Measurements from ENCODE around the gene LYRM4. TPM values are rescaled to one million over a fixed set of nuclear protein-coding genes. Genes with fewer than 3 reads are reported as not detected.

Gene LYRM4
- total RNA-seq, 1 donor, result 25.5 TPM

DNA sequence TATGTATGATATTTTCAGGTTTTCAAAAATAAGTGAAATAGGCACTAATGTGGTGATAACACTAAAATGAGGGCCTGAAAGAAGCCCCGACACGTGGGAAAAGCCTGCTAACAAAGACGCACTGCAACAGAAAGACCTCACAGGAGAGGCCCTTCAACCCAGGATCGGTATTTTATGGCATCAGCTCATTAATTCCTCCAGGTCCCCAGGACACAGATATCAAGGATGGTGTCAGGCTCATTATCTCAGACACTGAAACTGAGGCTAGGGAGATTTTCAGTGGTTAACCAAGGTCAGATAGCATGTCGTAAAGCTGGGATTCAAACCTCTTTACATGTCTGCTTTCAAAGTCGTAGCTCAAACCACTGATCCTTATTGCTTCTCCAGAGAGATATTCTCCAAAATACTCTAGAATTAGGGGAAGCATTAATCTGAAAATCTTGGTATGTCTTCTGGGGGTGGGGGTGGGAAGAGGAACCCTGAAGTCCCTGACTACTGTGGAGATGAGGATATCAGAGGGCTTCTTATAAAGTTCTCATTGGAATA, 111.5 kb downstream of the LYRM4 start:
- Histone ChIP-seq H3K27me3 (ENCODE audit: insufficient read depth, low read length) (no peaks in the 10 kb centered on the region), H3K9me3 (ENCODE audit: low read depth, low read length) (no peaks in the 10 kb centered on the region), H3K4me3 (ENCODE audit: low read length) (no peak overlapping the region), H3K4me1 (ENCODE audit: insufficient read depth, low read length) (no peaks in the 10 kb centered on the region)

- no peak overlapping the region for H3K4me3 ChIP-seq (ENCODE audit: low read length)
- H3K9me3 ChIP-seq (ENCODE audit: low read depth, low read length), result no peaks in the 10 kb centered on the region
- no peaks in the 10 kb centered on the region for H3K4me1 ChIP-seq (ENCODE audit: insufficient read depth, low read length)
Measured at GRCh38 chr6:5146398-5146797, 114.4 kb downstream of the LYRM4 start.

DNA sequence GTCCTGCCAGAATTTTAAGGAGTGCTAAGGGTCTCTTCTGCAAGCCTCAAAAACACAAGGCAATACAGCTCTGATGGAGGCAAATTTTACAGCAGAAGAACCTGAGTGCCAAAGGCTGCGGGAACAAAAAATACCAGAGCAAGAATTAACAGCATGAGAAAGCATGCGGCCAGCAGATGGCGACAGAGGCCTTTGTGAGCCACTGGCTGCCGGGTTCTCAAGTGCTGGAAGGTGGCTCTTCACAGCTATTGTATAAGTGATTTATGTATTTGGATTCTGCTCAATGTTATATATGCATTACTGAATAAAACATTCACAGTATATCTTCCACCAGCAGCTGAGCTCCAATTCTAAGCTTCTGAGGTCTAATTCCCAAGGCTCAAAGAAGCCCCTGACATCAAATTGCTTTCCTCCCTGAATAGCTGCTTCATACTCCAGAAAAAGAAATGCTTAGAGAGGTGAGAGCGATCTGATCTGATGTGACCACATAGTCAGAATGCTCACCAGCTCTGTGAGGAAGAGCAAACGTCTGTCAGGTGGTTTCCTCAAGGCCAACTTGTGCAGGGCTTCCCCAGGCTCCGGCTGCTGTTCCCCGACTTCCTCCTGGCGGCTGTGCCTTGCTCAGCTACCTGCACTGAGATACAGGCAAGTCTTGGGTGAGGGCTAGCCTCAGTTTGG, 117.0 kb downstream of the LYRM4 start:
- no peaks in the 10 kb centered on the region for H3K9me3 ChIP-seq (ENCODE audit: low read depth, low read length)
- H3K27me3 ChIP-seq (ENCODE audit: insufficient read depth, low read length), result no peaks in the 10 kb centered on the region
- H3K4me1 ChIP-seq (ENCODE audit: insufficient read depth, low read length), result no peaks in the 10 kb centered on the region
- no peak overlapping the region for H3K4me3 ChIP-seq (ENCODE audit: low read length)

More at GRCh38 chr6:5146398-5146797, 114.4 kb downstream of the LYRM4 start:
- no peaks in the 10 kb centered on the region for H3K27me3 ChIP-seq (ENCODE audit: insufficient read depth, low read length)

DNA sequence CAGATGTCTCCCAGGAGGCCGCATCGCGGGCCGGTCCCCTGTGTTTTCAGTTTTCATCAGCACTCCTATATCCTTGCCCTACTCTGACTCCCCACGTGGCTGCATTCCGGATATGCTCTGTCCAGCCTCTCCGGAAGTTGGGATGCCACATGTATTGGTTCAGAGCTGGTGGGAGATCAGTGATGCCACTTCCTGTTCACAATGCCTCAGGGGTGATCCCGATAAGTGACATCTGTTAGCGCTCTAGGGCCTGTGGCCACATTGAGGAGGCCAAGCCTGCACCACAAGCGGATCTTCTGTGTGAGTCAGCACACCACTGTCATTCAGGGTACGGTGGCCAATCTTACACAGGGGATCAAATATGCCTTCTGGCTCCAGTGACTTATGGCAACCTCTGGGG, 117.8 kb downstream of the LYRM4 start:
- Histone ChIP-seq H3K4me1 (ENCODE audit: insufficient read depth, low read length) (no peaks in the 10 kb centered on the region), H3K27me3 (ENCODE audit: insufficient read depth, low read length) (no peaks in the 10 kb centered on the region), H3K4me3 (ENCODE audit: low read length) (no peak overlapping the region), H3K9me3 (ENCODE audit: low read depth, low read length) (no peaks in the 10 kb centered on the region)

- no peaks in the 10 kb centered on the region for H3K27me3 ChIP-seq (ENCODE audit: insufficient read depth, low read length)
Measured at GRCh38 chr6:5142131-5142530, 118.6 kb downstream of the LYRM4 start.

DNA sequence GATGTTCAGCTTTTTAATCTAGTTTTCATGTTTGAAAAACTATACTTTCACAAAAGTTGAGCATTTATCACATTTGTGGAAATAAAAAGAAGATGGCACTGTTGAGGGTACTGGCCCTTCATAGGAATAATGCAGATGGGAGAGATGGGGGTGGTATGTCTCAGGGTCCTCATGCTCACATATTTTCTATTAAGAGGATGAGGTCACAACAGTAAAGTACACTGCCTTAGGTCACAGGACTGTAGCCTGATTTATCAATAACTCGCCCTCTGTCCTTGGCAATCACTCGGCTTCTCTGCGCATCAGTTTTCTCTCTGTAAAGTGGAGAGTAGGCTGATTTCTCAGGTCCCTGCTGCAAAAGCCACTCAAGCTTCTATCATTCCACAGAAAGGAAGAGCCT, 119.7 kb downstream of the LYRM4 start:
- Histone ChIP-seq H3K9me3 (ENCODE audit: low read depth, low read length) (no peaks in the 10 kb centered on the region), H3K4me1 (ENCODE audit: insufficient read depth, low read length) (peaks cover 1% of the 10 kb centered on the region), H3K27me3 (ENCODE audit: insufficient read depth, low read length) (no peaks in the 10 kb centered on the region), H3K4me3 (ENCODE audit: low read length) (no peak overlapping the region)

More at GRCh38 chr6:5142131-5142530, 118.6 kb downstream of the LYRM4 start:
- H3K9me3 ChIP-seq (ENCODE audit: low read depth, low read length), result no peaks in the 10 kb centered on the region
- no peaks in the 10 kb centered on the region for H3K4me1 ChIP-seq (ENCODE audit: insufficient read depth, low read length)
- no peak overlapping the region for H3K4me3 ChIP-seq (ENCODE audit: low read length)

DNA sequence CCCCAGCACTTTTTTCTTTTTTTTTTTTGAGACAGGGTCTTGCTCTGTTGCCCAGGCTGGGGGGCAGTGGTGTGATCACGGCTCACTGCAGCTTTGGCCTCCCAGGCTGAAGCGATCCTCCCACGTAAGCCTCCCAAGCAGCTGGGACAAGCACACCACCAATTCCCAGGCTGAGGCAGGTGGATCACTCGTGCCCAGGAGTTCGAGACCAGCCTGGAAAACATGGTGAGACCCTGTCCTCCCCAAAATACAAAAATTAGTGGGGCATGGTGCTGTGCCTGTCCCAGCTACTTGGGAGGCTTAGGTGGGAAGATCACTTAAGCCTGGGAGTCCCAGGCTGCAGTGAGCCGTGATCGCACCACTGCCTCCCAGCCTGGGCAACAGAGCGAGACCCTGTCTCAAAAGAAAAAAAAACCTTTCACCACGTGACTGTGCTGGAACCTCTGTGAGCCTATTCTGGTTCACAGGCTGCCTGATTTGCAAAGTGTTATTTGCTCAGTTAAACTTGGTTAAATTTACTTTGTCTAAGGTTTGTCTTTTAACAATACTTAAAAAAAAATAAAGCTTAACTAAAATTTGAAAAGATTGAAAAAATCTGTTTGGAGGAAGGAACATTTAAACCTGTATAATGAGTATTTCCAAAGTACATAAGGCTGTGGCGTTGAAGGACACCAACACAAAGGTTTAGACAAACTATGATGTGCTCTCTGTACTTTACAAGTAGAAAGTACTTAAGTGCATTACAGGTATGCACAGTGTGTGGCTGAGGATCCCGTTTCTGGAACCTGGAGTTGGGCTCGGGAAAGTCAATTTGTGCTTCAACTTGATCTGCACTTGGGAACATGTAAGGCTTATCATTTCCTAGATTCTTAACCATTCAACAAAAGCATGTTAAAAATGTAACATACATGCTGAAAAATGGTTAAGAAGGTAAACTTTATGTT, 120.7 kb downstream of the LYRM4 start:
- Histone ChIP-seq H3K4me1 (ENCODE audit: insufficient read depth, low read length) (peaks cover 4% of the 10 kb centered on the region), H3K27me3 (ENCODE audit: insufficient read depth, low read length) (no peaks in the 10 kb centered on the region), H3K9me3 (ENCODE audit: low read depth, low read length) (no peaks in the 10 kb centered on the region), H3K4me3 (ENCODE audit: low read length) (no peak overlapping the region)

GRCh38 chr6:5138995-5139827, 121.5 kb downstream of the LYRM4 start:
- Histone ChIP-seq H3K27me3 (ENCODE audit: insufficient read depth, low read length) (no peaks in the 10 kb centered on the region), H3K4me1 (ENCODE audit: insufficient read depth, low read length) (peaks cover 4% of the 10 kb centered on the region), H3K9me3 (ENCODE audit: low read depth, low read length) (no peaks in the 10 kb centered on the region), H3K4me3 (ENCODE audit: low read length) (no peak overlapping the region)

GRCh38 chr6:5136851-5137250, 123.9 kb downstream of the LYRM4 start:
- Histone ChIP-seq H3K4me1 (ENCODE audit: insufficient read depth, low read length) (peaks cover 15% of the 10 kb centered on the region), H3K27me3 (ENCODE audit: insufficient read depth, low read length) (no peaks in the 10 kb centered on the region), H3K4me3 (ENCODE audit: low read length) (no peak overlapping the region), H3K9me3 (ENCODE audit: low read depth, low read length) (no peaks in the 10 kb centered on the region)

DNA sequence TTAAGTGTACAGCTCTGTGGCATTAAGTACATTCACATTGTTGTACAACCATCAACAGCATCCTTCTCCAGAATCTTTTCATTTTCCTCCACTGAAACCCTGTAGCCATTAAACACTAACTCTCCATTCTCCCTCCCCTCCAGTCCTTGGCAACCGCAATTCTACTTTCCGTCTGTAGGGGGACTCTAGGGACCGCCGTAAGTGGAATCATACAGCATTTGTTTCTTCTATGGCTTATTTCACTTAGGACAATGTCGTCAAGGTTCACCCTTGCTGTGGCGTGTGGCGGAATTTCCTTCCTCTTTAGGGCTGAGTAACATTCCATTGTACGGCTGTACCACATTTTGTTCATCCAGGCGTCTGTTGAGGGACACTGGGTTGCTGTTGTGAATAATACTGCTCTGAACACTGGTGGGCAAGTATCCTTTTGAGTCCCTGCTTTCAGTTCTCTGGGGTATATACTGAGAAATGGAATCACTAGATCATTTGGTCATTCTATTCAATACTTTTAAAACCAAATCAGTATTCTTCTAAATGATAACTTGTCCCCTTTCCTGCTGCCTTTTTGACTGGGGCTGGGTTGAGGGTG, 124.9 kb downstream of the LYRM4 start:
- H3K4me1 ChIP-seq (ENCODE audit: insufficient read depth, low read length), result peaks cover 15% of the 10 kb centered on the region
- H3K9me3 ChIP-seq (ENCODE audit: low read depth, low read length), result no peaks in the 10 kb centered on the region
- no peak overlapping the region for H3K4me3 ChIP-seq (ENCODE audit: low read length)
- H3K27me3 ChIP-seq (ENCODE audit: insufficient read depth, low read length), result no peaks in the 10 kb centered on the region

- Histone ChIP-seq H3K9me3 (ENCODE audit: low read depth, low read length) (no peaks in the 10 kb centered on the region), H3K4me1 (ENCODE audit: insufficient read depth, low read length) (peaks cover 15% of the 10 kb centered on the region), H3K4me3 (ENCODE audit: low read length) (no peak overlapping the region), H3K27me3 (ENCODE audit: insufficient read depth, low read length) (no peaks in the 10 kb centered on the region)
Measured at GRCh38 chr6:5133943-5134342, 126.8 kb downstream of the LYRM4 start.

GRCh38 chr6:5132731-5133130, 128.0 kb downstream of the LYRM4 start:
- Histone ChIP-seq H3K9me3 (ENCODE audit: low read depth, low read length) (no peaks in the 10 kb centered on the region), H3K4me3 (ENCODE audit: low read length) (no peak overlapping the region)

GRCh38 chr6:5130135-5130866, 130.4 kb downstream of the LYRM4 start:
- Histone ChIP-seq H3K4me1 (ENCODE audit: insufficient read depth, low read length) (peaks cover 16% of the 10 kb centered on the region), H3K27me3 (ENCODE audit: insufficient read depth, low read length) (no peaks in the 10 kb centered on the region), H3K4me3 (ENCODE audit: low read length) (no peak overlapping the region), H3K9me3 (ENCODE audit: low read depth, low read length) (no peaks in the 10 kb centered on the region)

More at GRCh38 chr6:5132731-5133130, 128.0 kb downstream of the LYRM4 start:
- H3K27me3 ChIP-seq (ENCODE audit: insufficient read depth, low read length), result no peaks in the 10 kb centered on the region
- peaks cover 20% of the 10 kb centered on the region for H3K4me1 ChIP-seq (ENCODE audit: insufficient read depth, low read length)

GRCh38 chr6:5128351-5128750, 132.4 kb downstream of the LYRM4 start:
- no peaks in the 10 kb centered on the region for H3K27me3 ChIP-seq (ENCODE audit: insufficient read depth, low read length)
- no peaks in the 10 kb centered on the region for H3K9me3 ChIP-seq (ENCODE audit: low read depth, low read length)
- no peak overlapping the region for H3K4me3 ChIP-seq (ENCODE audit: low read length)
- H3K4me1 ChIP-seq (ENCODE audit: insufficient read depth, low read length), result peaks cover 16% of the 10 kb centered on the region
